GM21825 (cell line): Measurements from ENCODE around the gene EHD2.
"Not testable (repeated sequence)": the region's sequence is repeated elsewhere in the genome, so short reads cannot be mapped to it uniquely, and the experiment has no call there.

ENCODE experiments used
- ATAC-seq: cut with Tn5 transposase; IDR thresholded peaks from one replicate; pipeline ENCODE4 v1.9.1; 2021; ENCODE audit warnings: mild to moderate bottlenecking, moderate library complexity; ENCODE audit not compliant: unreplicated experiment

EHD2 gene

DNA sequence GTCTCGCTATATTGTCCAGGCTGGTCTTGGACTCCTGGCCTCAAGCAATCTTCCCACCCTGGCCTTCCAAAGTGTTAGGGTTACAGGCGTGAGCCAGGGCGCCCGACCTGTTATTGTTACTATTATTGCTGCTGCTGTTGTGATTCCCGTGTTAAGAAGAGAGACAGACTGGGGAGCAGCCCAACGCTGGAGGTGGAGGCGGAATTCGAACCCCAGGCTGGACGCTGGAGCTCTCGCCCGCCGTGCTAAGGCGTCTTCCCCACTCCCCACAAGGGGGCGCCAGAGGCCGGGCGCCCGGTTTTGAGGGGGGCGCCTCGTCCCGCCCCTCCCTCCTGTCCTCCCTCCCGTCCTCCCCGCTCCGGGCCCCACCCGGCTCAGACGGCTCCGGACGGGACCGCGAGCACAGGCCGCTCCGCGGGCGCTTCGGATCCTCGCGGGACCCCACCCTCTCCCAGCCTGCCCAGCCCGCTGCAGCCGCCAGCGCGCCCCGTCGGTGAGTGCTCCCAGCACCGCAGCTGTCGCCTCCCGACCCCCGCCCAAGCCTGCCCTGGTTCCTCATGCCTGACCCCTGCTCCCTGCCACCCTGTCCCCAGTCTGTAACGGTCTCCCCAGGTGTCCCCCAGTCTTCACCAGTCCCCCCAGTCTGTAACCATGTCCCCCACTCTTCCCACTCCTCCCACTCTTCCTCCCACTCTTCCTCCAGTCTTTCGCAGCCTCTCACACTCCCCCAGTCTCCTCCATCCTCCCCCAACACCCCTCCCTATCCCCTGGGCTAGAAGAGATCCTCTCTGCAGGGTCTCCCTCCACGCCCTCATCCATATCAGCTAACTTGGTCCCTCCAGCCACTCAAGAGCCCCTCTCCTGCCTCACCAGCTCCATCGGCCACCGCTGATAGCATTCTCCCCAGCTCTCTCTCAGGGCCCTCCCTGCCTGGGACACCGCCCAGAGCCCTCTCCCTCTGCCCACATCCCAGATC, at the start of gene EHD2:
TSS of gene EHD2 (plus strand) at position 377 of the 976 bp plus-strand sequence. CDS start 3,191 bp downstream, outside the sequence.
- ATAC-seq, result no peak

DNA sequence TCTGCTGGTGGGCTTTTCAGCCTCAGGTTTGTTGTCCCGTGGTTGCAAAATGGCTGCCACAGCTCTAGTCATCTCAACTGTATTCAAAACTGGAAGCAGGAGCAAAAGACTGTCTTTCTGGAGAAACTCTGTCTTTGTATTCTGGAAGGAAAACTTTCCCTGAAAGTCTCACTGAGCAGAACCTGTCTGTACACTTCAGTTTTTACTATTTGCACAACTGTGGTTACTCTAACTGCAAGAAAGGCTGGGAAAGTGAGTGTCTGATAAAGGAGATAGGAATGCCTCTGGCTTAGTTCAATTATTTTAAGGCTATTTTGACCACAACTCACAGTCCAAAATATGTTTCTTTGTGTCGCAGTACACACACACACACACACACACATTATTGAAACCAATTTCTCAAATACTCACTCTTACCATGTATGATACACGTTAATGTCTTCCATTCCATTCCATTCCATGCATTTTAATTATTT, 49.7 kb upstream of the EHD2 start:
- ATAC-seq, result no peak

- no peak for ATAC-seq
Observed at GRCh38 chr19:47663911-47664771, 49.1 kb upstream of the EHD2 start.

- ATAC-seq, result not testable (repeated sequence)
Observed at GRCh38 chr19:47668556-47668955, 44.7 kb upstream of the EHD2 start.

- ATAC-seq, result no peak
Observed at GRCh38 chr19:47670736-47671135, 42.5 kb upstream of the EHD2 start.

DNA sequence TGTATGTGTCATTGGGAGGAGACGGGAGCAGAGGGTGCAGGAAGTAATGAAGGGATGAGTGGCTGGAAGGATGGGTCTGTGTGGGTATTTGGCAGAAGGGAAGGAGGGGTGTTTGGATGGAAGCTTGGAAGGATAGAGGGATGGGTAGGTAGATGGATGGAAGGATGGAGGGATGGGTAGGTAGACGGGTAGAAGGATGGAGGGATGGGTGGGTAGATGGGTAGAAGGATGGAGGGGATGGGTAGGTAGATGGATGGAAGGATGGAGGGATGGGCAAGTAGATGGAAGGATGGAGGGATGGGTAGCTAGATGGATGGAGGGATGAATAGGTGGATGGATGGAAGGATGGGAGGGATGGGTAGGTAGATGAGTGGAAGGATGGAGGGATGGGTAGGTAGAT, 41.7 kb upstream of the EHD2 start:
- no peak for ATAC-seq

GRCh38 chr19:47673426-47673825, 39.8 kb upstream of the EHD2 start:
- ATAC-seq, result no peak

DNA sequence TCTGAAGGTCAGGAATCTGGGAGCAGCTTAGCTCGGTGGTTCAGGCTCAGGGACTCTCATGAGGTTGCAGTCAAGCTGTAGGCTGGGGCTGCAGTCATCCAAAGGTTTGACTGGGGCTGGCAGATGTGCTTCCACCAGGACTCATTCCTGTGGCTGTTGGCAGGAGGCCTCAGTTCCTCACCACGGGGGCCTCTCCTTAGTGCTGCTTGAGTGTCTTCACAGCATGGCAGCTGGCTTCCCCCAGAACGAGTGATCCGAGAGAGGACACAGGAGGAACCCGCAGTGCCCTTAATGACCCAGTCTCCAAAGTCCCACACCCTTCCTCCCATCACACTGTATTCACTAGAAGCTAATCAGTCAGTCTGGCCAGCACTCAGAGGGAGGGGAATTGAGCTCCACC, 38.7 kb upstream of the EHD2 start:
- no peak for ATAC-seq

DNA sequence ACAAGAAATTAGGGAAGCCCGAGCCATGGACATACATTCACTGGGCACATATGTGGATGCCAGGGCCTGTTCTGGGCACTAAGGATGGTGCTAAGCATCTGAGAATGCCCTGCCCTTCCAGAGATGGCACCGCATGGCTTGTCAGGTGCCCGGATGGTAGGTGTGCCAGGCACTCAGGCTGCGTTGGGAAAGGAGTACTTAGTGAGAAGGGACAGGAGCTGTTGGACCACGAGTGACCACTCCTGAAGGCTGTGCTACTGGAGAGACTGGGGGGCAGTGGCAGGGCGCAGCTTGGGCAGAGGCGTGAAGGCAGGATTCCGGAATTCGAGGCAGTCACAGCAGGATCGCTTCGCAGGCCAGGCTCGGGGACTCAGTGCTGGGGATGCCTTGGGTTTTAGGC, 38.0 kb upstream of the EHD2 start:
- ATAC-seq, result no peak

DNA sequence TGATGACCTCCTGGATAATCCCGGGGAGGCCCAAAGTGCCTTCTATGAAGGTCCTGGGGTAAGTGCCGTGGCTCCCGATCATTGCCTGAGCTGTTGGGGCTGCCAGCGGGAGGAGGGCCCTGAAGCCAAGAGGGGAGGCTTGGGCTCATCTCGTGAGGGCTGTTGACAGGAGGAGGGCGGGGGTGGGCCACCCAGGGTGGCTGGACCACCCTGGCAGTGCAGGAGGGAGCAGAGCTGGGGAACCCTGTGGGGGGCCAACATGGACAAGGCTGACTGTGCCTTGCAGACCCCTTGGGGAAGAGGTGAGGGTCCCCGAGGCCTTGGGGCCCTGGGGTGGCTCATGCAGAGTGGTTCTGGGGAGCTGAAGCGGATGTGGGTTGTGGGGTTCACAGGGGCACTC, 37.4 kb upstream of the EHD2 start:
- ATAC-seq, result no peak

DNA sequence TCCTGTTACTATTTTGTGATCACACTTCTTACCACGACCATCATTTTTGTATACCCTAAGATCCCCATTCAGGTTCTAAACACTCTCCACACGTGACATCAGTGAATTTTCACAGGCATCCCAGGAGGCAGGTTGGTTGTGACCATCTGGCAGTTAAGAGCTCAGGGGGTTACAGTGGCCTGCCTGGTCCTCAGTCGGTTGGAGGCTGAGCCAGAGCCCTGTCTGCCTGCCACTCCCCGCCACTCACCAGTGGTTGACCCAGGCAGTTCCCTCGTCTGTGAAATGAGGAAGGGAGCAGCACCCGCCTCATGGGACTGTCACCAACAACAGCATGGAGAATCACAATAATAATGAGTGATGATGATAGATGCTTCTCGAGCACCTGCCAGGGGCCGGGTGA, 36.4 kb upstream of the EHD2 start:
- ATAC-seq, result no peak

DNA sequence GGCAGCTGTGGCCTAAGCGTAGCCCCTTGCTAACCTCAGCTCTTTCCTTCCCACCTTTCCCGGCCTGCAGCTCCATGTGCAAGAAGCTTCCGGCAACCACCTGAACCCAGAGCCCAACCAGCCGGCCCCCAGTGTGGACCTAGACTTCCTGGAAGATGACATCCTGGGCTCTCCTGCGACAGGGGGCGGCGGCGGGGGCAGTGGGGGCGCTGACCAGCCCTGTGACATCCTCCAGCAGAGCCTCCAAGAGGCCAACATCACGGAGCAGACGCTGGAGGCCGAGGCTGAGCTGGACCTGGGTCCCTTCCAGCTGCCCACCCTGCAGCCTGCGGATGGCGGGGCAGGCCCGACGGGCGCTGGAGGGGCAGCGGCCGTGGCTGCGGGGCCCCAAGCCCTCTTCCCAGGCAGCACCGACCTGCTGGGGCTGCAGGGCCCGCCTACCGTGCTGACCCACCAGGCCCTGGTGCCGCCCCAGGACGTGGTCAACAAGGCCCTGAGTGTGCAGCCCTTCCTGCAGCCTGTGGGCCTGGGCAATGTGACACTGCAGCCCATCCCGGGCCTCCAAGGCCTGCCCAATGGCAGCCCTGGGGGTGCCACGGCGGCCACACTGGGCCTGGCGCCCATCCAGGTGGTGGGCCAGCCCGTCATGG, 33.8 kb upstream of the EHD2 start:
- ATAC-seq, result no peak

- no peak for ATAC-seq
Observed at GRCh38 chr19:47679922-47680857, 33.0 kb upstream of the EHD2 start.

DNA sequence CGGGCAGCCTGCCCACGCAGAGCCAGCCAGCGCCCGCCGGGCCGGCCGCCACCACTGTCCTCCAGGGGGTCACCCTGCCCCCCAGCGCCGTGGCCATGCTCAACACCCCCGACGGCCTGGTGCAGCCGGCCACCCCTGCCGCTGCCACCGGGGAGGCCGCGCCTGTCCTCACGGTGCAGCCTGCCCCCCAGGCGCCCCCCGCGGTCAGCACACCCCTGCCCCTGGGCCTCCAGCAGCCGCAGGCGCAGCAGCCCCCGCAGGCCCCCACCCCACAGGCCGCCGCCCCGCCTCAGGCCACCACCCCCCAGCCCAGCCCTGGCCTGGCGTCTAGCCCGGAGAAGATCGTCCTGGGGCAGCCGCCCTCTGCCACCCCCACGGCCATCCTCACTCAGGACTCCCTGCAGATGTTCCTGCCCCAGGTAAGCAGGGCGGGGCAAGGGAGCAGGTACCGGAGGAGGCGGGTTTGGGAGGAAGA, 32.3 kb upstream of the EHD2 start:
- ATAC-seq, result no peak

- no peak for ATAC-seq
Observed at GRCh38 chr19:47681388-47681787, 31.8 kb upstream of the EHD2 start.

DNA sequence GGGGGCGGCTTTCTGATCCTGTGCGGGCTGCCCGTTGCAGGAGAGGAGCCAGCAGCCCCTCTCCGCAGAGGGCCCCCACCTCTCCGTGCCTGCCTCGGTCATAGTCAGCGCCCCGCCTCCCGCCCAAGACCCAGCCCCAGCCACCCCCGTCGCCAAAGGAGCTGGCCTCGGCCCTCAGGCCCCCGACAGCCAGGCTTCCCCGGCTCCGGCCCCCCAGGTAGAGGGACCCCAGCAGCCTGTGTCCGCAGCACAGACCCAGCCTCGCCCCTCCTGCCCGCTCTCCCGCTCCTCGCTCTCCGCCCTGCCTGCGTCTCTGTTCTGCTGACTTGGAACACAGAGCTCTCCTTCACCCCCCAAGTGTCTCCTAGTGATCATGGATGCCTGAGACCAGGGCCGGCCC, 31.3 kb upstream of the EHD2 start:
- no peak for ATAC-seq

DNA sequence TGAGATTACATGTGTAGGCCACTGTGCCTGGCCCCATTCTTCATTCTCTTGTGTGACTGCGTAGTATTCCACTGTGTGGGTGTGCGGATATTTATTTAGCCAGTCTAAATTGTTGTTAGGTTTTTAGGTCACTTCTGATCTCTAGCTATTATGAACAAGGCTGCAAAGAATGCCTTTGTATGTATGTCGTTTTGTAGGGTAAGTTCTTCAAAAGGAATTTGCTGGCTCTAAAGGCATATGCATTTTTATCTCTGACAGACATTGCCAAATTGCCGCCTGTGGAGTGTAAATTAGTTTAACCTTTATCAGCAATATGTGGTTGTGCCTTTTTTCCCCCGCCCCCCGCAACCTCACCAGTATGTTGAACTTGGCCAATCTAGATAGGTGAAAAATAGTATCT, 30.3 kb upstream of the EHD2 start:
- ATAC-seq, result no peak

GRCh38 chr19:47686679-47687450, 26.4 kb upstream of the EHD2 start:
- ATAC-seq, result no peak

- no peak for ATAC-seq
Observed at GRCh38 chr19:47687906-47688305, 25.3 kb upstream of the EHD2 start.
